HepG2 (cell line): Measurements from ENCODE around the gene MOV10L1. TPM values are rescaled to one million over a fixed set of nuclear protein-coding genes. Genes with fewer than 3 reads are reported as not detected.

Source experiments
- AGO2 ChIP-seq: fragments of 200-400 bp; formaldehyde crosslinking; optimal IDR thresholded peaks from 2 replicates; pipeline ENCODE3; 2017; ENCODE audit warnings: mild to moderate bottlenecking, low read depth, low read length, moderate library complexity
- FOSL1 ChIP-seq: sonication (generic); formaldehyde crosslinking; IDR thresholded peaks from 2 replicates; pipeline ENCODE4 v1.9.0; 2021; ENCODE audit warnings: missing genetic modification reagents, borderline replicate concordance
- HDAC2 ChIP-seq: sonication (generic); formaldehyde crosslinking; IDR thresholded peaks from 2 replicates; pipeline ENCODE4 v1.4.0; 2020; ENCODE audit warnings: missing genetic modification reagents
- HIVEP1 ChIP-seq: sonication (generic); formaldehyde crosslinking; IDR thresholded peaks from 2 replicates; pipeline ENCODE4 v1.4.0; 2020; ENCODE audit warnings: mild to moderate bottlenecking, missing genetic modification reagents
- HNF4A ChIP-seq: sonication (generic); formaldehyde crosslinking; IDR thresholded peaks from 2 replicates; pipeline ENCODE4 v1.4.0; 2020; ENCODE audit warnings: missing genetic modification reagents
- HNRNPH1 ChIP-seq: fragments of 200-400 bp; formaldehyde crosslinking; optimal IDR thresholded peaks from 2 replicates; pipeline ENCODE3; 2017; ENCODE audit warnings: mild to moderate bottlenecking, low read depth, low read length
- NBN ChIP-seq: fragments of 450-650 bp; conservative IDR thresholded peaks from 2 replicates; pipeline ENCODE4 v1.6.1; 2017
- NFKB2 ChIP-seq: sonication (generic); formaldehyde crosslinking; IDR thresholded peaks from 2 replicates; pipeline ENCODE4 v1.4.0; 2020; ENCODE audit warnings: missing genetic modification reagents, borderline replicate concordance
- NR2F6 ChIP-seq, 2 experiments: IDR thresholded peaks; 2 replicates each; pipeline ENCODE4 v1.6.1; 2016; ENCODE audit warnings: antibody characterized with exemption in 1 of 2, mild to moderate bottlenecking in 1 of 2
- TMF1 ChIP-seq: sonication (generic); formaldehyde crosslinking; IDR thresholded peaks from 2 replicates; pipeline ENCODE4 v1.8.1; 2022; ENCODE audit warnings: low read depth, missing genetic modification reagents
- ZNF207 ChIP-seq: fragments of 450-650 bp; IDR thresholded peaks from 2 replicates; pipeline ENCODE4 v1.6.1; 2016; ENCODE audit warnings: antibody characterized with exemption, borderline replicate concordance
- ZNF230 ChIP-seq: sonication (generic); formaldehyde crosslinking; IDR thresholded peaks from 2 replicates; pipeline ENCODE4 v1.4.0; 2020; ENCODE audit warnings: mild to moderate bottlenecking, missing genetic modification reagents
- ZNF34 ChIP-seq: sonication (generic); formaldehyde crosslinking; IDR thresholded peaks from 2 replicates; pipeline ENCODE4 v1.4.0; 2020; ENCODE audit warnings: mild to moderate bottlenecking, missing genetic modification reagents, borderline replicate concordance
- polyA plus RNA-seq, 8 experiments: library from polyadenylated mRNA; depleted of rRNA in 3 of 8; stranded (reverse) in 7 of 8; unstranded in 1 of 8; fragments of >200 nt; fragmentation: Illumina TruSeq in 4 of 8; extraction: Trizol in 4 of 8; gene quantifications; 2 replicates each; pipeline versions ENCODE4 v1.2.1 to v1.2.3, GENCODE V29; 2011 to 2016; ENCODE audit warnings: low read depth in 4 of 8, missing spikeins in 1 of 8, mixed read lengths in 1 of 8; ENCODE audit not compliant: insufficient read depth in 1 of 8
- total RNA-seq, 5 experiments: library from RNA; depleted of rRNA; stranded (reverse); fragments of >200 nt; fragmentation: Illumina TruSeq; extraction: Trizol; gene quantifications; 2 replicates each; pipeline ENCODE4 v1.2.3, GENCODE V29; 2016; ENCODE audit warnings: low read depth in 1 of 5
- TF ChIP-seq, protein P1 (sequence below): sonication (generic); formaldehyde crosslinking; IDR thresholded peaks from 2 replicates; pipeline ENCODE4 v1.4.0; 2020; ENCODE audit warnings: missing genetic modification reagents
- TF ChIP-seq, protein P2 (sequence below): sonication (generic); formaldehyde crosslinking; IDR thresholded peaks from 2 replicates; pipeline ENCODE4 v1.5.0; 2020; ENCODE audit warnings: mild to moderate bottlenecking, missing genetic modification reagents, borderline replicate concordance

MOV10L1 gene
- total and polyA plus RNA-seq, 2 of the 13 experiments (the other 11 are each of a cell fraction or from before 2014, with no cell fraction given): 0.11 to 0.12 TPM

DNA sequence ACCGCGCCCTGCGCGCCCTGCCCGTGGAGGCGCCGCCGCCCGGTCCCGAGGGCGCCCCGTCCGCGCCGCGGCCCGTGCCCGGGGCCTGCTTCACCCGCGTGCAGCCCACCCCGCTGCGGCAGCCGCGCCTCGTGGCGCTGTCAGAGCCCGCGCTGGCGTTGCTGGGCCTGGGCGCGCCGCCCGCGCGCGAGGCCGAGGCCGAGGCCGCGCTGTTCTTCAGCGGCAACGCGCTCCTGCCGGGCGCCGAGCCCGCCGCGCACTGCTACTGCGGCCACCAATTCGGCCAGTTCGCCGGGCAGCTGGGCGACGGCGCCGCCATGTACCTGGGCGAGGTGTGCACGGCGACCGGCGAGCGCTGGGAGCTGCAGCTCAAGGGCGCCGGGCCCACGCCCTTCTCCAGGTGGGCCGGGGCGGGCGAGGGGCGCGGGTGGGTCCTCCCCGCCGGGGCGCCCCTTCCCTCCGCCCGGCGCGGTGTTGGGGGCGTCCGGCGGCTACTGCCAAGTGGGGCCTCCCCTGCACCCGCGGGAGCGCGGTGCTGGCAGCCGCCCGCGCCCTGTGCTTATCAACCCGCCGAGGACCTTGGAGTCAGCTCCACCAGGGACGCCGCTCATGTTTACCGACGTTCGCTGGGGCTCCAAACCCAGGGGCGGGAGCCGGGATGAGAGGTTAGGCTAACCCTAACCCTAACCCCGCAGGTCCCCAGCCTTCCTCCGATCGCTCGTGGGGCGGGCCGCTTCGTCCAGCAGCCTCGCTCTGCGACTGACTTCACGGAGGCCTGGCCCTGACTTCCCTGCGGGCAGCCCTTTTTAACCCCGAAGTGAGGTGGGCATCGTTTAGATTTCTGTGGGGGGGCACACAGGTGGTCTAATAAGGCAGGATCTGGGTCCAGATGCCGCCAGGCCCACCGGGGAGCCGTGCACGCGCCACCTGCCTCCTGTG, 111.7 kb downstream of the MOV10L1 start (continued):
- no peak for TF ChIP-seq HNF4A (CRISPR knock-in tag)
- TF ChIP-seq AGO2: peak; percentile 75
- TF ChIP-seq ZNF34: no peak
- TF ChIP-seq, protein P1, sequence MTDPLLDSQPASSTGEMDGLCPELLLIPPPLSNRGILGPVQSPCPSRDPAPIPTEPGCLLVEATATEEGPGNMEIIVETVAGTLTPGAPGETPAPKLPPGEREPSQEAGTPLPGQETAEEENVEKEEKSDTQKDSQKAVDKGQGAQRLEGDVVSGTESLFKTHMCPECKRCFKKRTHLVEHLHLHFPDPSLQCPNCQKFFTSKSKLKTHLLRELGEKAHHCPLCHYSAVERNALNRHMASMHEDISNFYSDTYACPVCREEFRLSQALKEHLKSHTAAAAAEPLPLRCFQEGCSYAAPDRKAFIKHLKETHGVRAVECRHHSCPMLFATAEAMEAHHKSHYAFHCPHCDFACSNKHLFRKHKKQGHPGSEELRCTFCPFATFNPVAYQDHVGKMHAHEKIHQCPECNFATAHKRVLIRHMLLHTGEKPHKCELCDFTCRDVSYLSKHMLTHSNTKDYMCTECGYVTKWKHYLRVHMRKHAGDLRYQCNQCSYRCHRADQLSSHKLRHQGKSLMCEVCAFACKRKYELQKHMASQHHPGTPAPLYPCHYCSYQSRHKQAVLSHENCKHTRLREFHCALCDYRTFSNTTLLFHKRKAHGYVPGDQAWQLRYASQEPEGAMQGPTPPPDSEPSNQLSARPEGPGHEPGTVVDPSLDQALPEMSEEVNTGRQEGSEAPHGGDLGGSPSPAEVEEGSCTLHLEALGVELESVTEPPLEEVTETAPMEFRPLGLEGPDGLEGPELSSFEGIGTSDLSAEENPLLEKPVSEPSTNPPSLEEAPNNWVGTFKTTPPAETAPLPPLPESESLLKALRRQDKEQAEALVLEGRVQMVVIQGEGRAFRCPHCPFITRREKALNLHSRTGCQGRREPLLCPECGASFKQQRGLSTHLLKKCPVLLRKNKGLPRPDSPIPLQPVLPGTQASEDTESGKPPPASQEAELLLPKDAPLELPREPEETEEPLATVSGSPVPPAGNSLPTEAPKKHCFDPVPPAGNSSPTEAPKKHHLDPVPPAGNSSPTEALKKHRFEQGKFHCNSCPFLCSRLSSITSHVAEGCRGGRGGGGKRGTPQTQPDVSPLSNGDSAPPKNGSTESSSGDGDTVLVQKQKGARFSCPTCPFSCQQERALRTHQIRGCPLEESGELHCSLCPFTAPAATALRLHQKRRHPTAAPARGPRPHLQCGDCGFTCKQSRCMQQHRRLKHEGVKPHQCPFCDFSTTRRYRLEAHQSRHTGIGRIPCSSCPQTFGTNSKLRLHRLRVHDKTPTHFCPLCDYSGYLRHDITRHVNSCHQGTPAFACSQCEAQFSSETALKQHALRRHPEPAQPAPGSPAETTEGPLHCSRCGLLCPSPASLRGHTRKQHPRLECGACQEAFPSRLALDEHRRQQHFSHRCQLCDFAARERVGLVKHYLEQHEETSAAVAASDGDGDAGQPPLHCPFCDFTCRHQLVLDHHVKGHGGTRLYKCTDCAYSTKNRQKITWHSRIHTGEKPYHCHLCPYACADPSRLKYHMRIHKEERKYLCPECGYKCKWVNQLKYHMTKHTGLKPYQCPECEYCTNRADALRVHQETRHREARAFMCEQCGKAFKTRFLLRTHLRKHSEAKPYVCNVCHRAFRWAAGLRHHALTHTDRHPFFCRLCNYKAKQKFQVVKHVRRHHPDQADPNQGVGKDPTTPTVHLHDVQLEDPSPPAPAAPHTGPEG (CRISPR knock-in tag): no peak
- no peak for TF ChIP-seq HIVEP1 (CRISPR knock-in tag)
- TF ChIP-seq NR2F6 (IDR thresholded peaks at IDR 0.05): 0 out of 2 replicates have a peak, but pooled peaks have one; percentile 5
- no peak for TF ChIP-seq NR2F6 (CRISPR knock-in tag; IDR thresholded peaks at IDR 0.05)
- TF ChIP-seq ZNF230 (CRISPR knock-in tag): no peak
- TF ChIP-seq HDAC2 (CRISPR knock-in tag): peak; percentile 13; the same call in 1 of the 2 replicates
- no peak for TF ChIP-seq ZNF207
- no peak for TF ChIP-seq FOSL1 (CRISPR knock-in tag)
- TF ChIP-seq NBN: no peak
- TF ChIP-seq TMF1: peak; percentile 67; the same call in 1 of the 2 replicates
- TF ChIP-seq, protein P2, sequence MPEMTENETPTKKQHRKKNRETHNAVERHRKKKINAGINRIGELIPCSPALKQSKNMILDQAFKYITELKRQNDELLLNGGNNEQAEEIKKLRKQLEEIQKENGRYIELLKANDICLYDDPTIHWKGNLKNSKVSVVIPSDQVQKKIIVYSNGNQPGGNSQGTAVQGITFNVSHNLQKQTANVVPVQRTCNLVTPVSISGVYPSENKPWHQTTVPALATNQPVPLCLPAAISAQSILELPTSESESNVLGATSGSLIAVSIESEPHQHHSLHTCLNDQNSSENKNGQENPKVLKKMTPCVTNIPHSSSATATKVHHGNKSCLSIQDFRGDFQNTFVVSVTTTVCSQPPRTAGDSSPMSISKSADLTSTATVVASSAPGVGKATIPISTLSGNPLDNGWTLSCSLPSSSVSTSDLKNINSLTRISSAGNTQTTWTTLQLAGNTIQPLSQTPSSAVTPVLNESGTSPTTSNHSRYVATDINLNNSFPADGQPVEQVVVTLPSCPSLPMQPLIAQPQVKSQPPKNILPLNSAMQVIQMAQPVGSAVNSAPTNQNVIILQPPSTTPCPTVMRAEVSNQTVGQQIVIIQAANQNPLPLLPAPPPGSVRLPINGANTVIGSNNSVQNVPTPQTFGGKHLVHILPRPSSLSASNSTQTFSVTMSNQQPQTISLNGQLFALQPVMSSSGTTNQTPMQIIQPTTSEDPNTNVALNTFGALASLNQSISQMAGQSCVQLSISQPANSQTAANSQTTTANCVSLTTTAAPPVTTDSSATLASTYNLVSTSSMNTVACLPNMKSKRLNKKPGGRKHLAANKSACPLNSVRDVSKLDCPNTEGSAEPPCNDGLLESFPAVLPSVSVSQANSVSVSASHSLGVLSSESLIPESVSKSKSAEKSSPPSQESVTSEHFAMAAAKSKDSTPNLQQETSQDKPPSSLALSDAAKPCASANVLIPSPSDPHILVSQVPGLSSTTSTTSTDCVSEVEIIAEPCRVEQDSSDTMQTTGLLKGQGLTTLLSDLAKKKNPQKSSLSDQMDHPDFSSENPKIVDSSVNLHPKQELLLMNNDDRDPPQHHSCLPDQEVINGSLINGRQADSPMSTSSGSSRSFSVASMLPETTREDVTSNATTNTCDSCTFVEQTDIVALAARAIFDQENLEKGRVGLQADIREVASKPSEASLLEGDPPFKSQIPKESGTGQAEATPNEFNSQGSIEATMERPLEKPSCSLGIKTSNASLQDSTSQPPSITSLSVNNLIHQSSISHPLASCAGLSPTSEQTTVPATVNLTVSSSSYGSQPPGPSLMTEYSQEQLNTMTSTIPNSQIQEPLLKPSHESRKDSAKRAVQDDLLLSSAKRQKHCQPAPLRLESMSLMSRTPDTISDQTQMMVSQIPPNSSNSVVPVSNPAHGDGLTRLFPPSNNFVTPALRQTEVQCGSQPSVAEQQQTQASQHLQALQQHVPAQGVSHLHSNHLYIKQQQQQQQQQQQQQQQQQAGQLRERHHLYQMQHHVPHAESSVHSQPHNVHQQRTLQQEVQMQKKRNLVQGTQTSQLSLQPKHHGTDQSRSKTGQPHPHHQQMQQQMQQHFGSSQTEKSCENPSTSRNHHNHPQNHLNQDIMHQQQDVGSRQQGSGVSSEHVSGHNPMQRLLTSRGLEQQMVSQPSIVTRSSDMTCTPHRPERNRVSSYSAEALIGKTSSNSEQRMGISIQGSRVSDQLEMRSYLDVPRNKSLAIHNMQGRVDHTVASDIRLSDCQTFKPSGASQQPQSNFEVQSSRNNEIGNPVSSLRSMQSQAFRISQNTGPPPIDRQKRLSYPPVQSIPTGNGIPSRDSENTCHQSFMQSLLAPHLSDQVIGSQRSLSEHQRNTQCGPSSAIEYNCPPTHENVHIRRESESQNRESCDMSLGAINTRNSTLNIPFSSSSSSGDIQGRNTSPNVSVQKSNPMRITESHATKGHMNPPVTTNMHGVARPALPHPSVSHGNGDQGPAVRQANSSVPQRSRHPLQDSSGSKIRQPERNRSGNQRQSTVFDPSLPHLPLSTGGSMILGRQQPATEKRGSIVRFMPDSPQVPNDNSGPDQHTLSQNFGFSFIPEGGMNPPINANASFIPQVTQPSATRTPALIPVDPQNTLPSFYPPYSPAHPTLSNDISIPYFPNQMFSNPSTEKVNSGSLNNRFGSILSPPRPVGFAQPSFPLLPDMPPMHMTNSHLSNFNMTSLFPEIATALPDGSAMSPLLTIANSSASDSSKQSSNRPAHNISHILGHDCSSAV (CRISPR knock-in tag): no peak
- TF ChIP-seq NFKB2: peak; percentile 42; the same call in 1 of the 2 replicates
- TF ChIP-seq HNRNPH1: no peak
